Measurements from ENCODE around the gene PCDH12.

The PCDH12 gene

GRCh38 chr5:141966963-141967333, 8.9 kb upstream of the PCDH12 start:
- no peak for TF ChIP-seq CTCF (IDR thresholded peaks at IDR 0.05; ENCODE audit: low read depth, low read length)
- H3K4me3 ChIP-seq (replicated peaks in 1 of 2; ENCODE audit: low read depth in 2 of 2, low read length in 2 of 2) = no peak overlapping the region
- DNase-seq (ENCODE audit: low read depth in 2 of 2) = no peak

GRCh38 chr5:141966275-141966962, 8.4 kb upstream of the PCDH12 start:
- no peak for TF ChIP-seq CTCF (IDR thresholded peaks at IDR 0.05; ENCODE audit: low read depth, low read length)
- DNase-seq (ENCODE audit: low read depth in 2 of 2) = no peak
- H3K4me3 ChIP-seq (replicated peaks in 1 of 2; ENCODE audit: low read depth in 2 of 2, low read length in 2 of 2) = no peak overlapping the region

- no peak for DNase-seq (ENCODE audit: low read depth in 2 of 2)
- TF ChIP-seq CTCF (IDR thresholded peaks at IDR 0.05; ENCODE audit: low read depth, low read length) = no peak
- H3K4me3 ChIP-seq (replicated peaks in 1 of 2; ENCODE audit: low read depth in 2 of 2, low read length in 2 of 2) = no peak overlapping the region
Measured at GRCh38 chr5:141965071-141965470, 7.1 kb upstream of the PCDH12 start.

GRCh38 chr5:141963701-141964100, 5.7 kb upstream of the PCDH12 start:
- no peak for DNase-seq (ENCODE audit: low read depth in 2 of 2)
- TF ChIP-seq CTCF (IDR thresholded peaks at IDR 0.05; ENCODE audit: low read depth, low read length) = no peak
- H3K4me3 ChIP-seq (replicated peaks in 1 of 2; ENCODE audit: low read depth in 2 of 2, low read length in 2 of 2) = no peak overlapping the region

GRCh38 chr5:141961466-141961865, 3.5 kb upstream of the PCDH12 start:
- no peak for TF ChIP-seq CTCF (IDR thresholded peaks at IDR 0.05; ENCODE audit: low read depth, low read length)
- H3K4me3 ChIP-seq (replicated peaks in 1 of 2; ENCODE audit: low read depth in 2 of 2, low read length in 2 of 2) = no peak overlapping the region
- no peak for DNase-seq (ENCODE audit: low read depth in 2 of 2)

GRCh38 chr5:141960449-141961323, 2.7 kb upstream of the PCDH12 start:
- peak; percentile 86 to 88 for DNase-seq (ENCODE audit: low read depth in 2 of 2)
- H3K4me3 ChIP-seq (replicated peaks in 1 of 2; ENCODE audit: low read depth in 2 of 2, low read length in 2 of 2) = no peak overlapping the region
- peak; percentile 87 for TF ChIP-seq CTCF (IDR thresholded peaks at IDR 0.05; ENCODE audit: low read depth, low read length)

All from cardiac fibroblast (primary cell).